ENCODE data around the gene SH3RF3. TPM values are rescaled to one million over a fixed set of nuclear protein-coding genes. Genes with fewer than 3 reads are reported as not detected.
A peak's percentile ranks its signal among the peaks of the same experiment; 100 is the strongest.

The SH3RF3 gene
- total RNA-seq, 4 donors from 2014 or later: 2.4 to 5.5 (median 2.9) TPM

DNA sequence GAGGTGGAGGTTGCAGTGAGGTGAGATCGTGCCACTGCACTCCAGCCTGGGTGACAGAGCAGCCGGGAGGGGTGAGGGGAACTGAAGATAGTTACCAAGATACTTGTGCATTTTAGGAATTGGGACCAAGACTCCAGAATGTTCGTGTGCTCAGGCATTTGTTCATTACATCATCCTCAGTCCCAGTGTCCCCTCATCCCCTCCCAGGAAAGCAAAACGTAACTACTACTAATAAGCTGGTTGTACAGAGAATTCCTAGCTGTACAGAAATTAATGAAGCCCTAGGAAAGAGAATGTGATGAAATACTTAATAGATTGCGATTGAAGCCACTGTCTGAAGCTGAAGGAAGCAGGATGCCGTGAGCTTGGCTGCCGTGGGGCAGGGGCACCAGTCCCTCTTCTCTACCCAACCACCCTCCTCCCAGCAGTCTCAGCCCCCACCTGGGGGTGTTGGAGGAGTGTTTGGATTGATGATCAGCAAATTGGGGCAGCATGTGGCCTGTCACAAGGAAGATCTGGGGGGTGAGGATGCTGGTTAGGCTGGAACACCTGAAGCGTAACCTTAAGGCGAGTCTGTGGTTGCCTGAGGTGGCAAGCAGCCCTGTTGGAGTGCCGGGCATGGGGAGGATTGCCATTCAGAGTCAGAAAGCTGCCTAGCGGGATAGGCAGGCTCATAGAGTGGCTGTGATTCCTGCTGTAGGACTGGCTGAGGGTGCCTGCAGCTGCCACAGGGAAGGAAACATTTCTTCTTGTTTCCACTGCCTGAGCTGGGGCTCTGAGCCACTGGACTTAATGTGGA is 140.9 kb downstream of the SH3RF3 start:
- H3K4me1 ChIP-seq: peaks cover 31 to 59% (median 44%) of the 10 kb centered on the region in 3 donors
- intact Hi-C loops (cut with DNase I): no loop called here

DNA sequence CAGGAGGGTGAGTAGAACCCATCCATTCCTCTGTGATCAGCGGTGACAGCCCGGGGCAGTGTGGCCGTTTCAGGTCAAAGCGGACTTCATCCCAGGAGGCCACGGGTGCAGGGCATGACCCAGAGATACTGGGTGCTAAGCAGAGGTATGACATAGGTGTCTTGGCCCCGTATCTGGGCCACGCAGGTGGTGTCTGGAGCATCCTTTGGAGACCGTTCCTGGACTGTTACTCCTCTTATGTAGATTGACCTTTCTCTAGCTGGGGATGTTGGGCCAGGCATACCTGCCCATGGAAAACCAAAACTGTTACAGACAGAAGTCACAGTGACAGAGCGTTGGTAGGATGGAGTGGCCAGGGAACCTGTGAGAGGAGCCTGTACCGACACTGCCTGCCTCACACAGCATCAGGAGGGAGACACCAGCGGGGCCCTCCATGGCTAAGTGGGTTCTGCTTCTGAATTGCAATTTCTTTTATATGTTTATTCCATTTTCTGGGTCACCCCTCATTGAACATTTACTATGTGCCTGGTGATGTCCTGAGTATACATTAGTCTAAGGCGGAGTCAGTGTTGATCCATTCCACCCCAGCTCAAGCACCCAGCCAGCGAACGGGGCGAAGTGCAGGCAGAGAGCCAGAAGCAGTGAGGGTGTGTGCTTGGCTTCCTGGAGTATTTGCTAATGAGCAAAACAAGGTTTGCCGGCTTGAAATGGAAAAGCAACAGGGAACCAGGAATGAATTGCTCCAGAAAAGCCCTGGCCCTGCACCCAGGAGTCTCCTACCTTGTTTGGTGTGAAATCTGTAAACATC is 141.7 kb downstream of the SH3RF3 start:
- no peaks in the 10 kb centered on the region for H3K27me3 ChIP-seq
- no peaks in the 10 kb centered on the region for H3K36me3 ChIP-seq
- TF ChIP-seq, protein P1, sequence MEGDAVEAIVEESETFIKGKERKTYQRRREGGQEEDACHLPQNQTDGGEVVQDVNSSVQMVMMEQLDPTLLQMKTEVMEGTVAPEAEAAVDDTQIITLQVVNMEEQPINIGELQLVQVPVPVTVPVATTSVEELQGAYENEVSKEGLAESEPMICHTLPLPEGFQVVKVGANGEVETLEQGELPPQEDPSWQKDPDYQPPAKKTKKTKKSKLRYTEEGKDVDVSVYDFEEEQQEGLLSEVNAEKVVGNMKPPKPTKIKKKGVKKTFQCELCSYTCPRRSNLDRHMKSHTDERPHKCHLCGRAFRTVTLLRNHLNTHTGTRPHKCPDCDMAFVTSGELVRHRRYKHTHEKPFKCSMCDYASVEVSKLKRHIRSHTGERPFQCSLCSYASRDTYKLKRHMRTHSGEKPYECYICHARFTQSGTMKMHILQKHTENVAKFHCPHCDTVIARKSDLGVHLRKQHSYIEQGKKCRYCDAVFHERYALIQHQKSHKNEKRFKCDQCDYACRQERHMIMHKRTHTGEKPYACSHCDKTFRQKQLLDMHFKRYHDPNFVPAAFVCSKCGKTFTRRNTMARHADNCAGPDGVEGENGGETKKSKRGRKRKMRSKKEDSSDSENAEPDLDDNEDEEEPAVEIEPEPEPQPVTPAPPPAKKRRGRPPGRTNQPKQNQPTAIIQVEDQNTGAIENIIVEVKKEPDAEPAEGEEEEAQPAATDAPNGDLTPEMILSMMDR (IDR thresholded peaks at IDR 0.05): no peak
- no peak for TF ChIP-seq POLR2A (IDR thresholded peaks at IDR 0.05)
- H3K9me3 ChIP-seq: no peaks in the 10 kb centered on the region
- WGBS, 2 donors: 58 to 71% methylated on average over 6 to 15 of the region's 16 CpGs
- no peak overlapping the region for H3K4me3 ChIP-seq
- peaks cover 31 to 51% (median 37%) of the 10 kb centered on the region in 3 donors for H3K4me1 ChIP-seq
- DNase-seq: no peak
- intact Hi-C loops (cut with DNase I): no loop called here
- H3K27ac ChIP-seq: peak overlapping the region; percentile 25 to 58 (median 44)

More for the DNA sequence above, 140.9 kb downstream of the SH3RF3 start:
- H3K4me3 ChIP-seq: no peak overlapping the region
- H3K9me3 ChIP-seq: no peaks in the 10 kb centered on the region
- peak overlapping the region; percentile 25 to 58 (median 44) for H3K27ac ChIP-seq
- 41 to 60% methylated on average over 11 of the region's 11 CpGs for WGBS, 2 donors
- DNase-seq: no peak
- TF ChIP-seq, protein P1 (IDR thresholded peaks at IDR 0.05): no peak
- TF ChIP-seq POLR2A (IDR thresholded peaks at IDR 0.05): no peak
- no peaks in the 10 kb centered on the region for H3K27me3 ChIP-seq
- H3K36me3 ChIP-seq: no peaks in the 10 kb centered on the region

DNA sequence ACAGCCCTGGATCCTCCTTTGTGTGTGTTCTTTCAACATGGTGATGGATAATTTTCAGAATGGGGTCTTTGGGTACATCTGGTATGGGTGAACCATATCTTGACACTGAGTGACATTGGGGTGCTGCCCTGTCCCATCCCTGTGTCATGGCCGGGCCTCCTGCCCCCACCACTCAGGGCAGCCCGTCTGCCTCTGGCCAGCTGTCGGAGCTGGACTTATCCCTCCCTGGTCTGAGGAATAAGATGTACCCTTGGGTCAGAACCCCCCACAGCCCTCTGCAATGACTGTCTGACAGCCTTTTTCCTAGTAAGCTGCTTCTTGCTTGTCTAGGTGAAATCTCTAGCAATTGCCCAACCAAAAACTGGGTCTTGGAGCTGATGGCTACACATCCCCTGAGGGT is 142.9 kb downstream of the SH3RF3 start:
- Histone ChIP-seq H3K9me3 (no peaks in the 10 kb centered on the region), H3K4me1 (peaks cover 24 to 39% (median 30%) of the 10 kb centered on the region in 3 donors), H3K4me3 (no peak overlapping the region), H3K36me3 (no peaks in the 10 kb centered on the region), H3K27ac (peak overlapping the region in 1 of 4 donors; percentile 21), H3K27me3 (no peaks in the 10 kb centered on the region)
- TF ChIP-seq, protein P1 (IDR thresholded peaks at IDR 0.05): no peak
- TF ChIP-seq POLR2A (IDR thresholded peaks at IDR 0.05): no peak
- intact Hi-C loops (cut with DNase I): no loop called here
- WGBS, 2 donors: 85% methylated on average over 3 of the region's 3 CpGs; no CpG with 5 or more reads in 1 of the 2 donors
- no peak for DNase-seq

DNA sequence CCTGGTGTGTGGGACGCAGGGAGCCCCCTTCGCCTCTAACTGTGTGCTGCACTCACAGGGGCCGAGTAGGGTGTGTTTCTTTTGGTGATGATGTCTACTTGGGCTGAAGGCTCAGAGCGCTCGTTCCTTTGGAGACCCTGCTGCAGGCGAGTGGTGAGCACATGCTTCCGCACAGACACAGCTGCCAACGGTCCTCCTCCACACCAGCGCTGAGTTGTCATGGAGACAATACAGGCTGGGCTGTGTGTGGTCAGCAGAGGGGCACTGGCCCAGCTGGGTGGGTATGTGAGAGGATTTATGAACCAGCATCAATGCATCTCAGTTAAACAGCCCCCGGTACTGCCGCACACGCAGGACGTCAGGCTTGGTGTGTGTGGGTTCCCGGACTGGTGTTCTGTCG is 143.5 kb downstream of the SH3RF3 start:
- H3K9me3 ChIP-seq: no peaks in the 10 kb centered on the region
- peaks cover 19 to 34% (median 25%) of the 10 kb centered on the region in 3 donors for H3K4me1 ChIP-seq
- H3K36me3 ChIP-seq: no peaks in the 10 kb centered on the region
- TF ChIP-seq POLR2A (IDR thresholded peaks at IDR 0.05): no peak
- TF ChIP-seq, protein P1 (IDR thresholded peaks at IDR 0.05): no peak
- DNase-seq: no peak
- WGBS, 2 donors: 72 to 94% methylated on average over 6 to 10 of the region's 15 CpGs
- intact Hi-C loops (cut with DNase I): no loop called here
- H3K4me3 ChIP-seq: no peak overlapping the region
- no peaks in the 10 kb centered on the region for H3K27me3 ChIP-seq
- no peak overlapping the region for H3K27ac ChIP-seq
